NOMO-1 (cell line): ENCODE data around the gene PRRT2.
"Not testable (repeated sequence)": the region's sequence is repeated elsewhere in the genome, so short reads cannot be mapped to it uniquely, and the experiment has no call there.

Source experiments
- DNase-seq, 2 experiments: peaks; one replicate each; lab custom pipeline; 2025; ENCODE audit not compliant: unreplicated experiment in 2 of 2; lab: John Stamatoyannopoulos, UW

Gene PRRT2

GRCh38 chr16:29790949-29791844, 20.8 kb upstream of the PRRT2 start:
- peak in 1 of 2 experiments; percentile 23 for DNase-seq

GRCh38 chr16:29791845-29792807, 19.9 kb upstream of the PRRT2 start:
- no peak for DNase-seq

GRCh38 chr16:29793153-29793552, 18.8 kb upstream of the PRRT2 start:
- not testable (repeated sequence) for DNase-seq

- DNase-seq = no peak
These were observed 17.7 kb upstream of the PRRT2 start for GRCh38 chr16:29794231-29794710.

- DNase-seq = no peak
These were observed 9.5 kb upstream of the PRRT2 start for GRCh38 chr16:29802416-29802935.

- no peak for DNase-seq
These were observed 8.0 kb upstream of the PRRT2 start for GRCh38 chr16:29804020-29804419.

- DNase-seq = peak; percentile 46 to 58
These were observed 7.3 kb upstream of the PRRT2 start for GRCh38 chr16:29804455-29805231.

- peak; percentile 95 to 98 for DNase-seq
These were observed 6.5 kb upstream of the PRRT2 start for GRCh38 chr16:29805232-29806098.

- DNase-seq = peak in 1 of 2 experiments; percentile 77
These were observed 5.9 kb upstream of the PRRT2 start, which contains the start of gene MAZ for GRCh38 chr16:29806099-29806579. TSS of gene MAZ (plus strand) at chr16:29806529. CDS start at chr16:29806702, 173 bp downstream.

- peak; percentile 30 to 63 for DNase-seq
These were observed 5.2 kb upstream of the PRRT2 start for GRCh38 chr16:29806641-29807425.

GRCh38 chr16:29807426-29808218, 4.4 kb upstream of the PRRT2 start:
- DNase-seq = peak; percentile 89 to 92

GRCh38 chr16:29808219-29808900, 3.6 kb upstream of the PRRT2 start:
- DNase-seq = no peak

GRCh38 chr16:29809031-29809747, 2.8 kb upstream of the PRRT2 start:
- no peak for DNase-seq

GRCh38 chr16:29809850-29810698, 1.9 kb upstream of the PRRT2 start:
- DNase-seq = no peak

- no peak for DNase-seq
These were observed 1.3 kb upstream of the PRRT2 start for GRCh38 chr16:29810699-29811169.
